ENCODE measurements around the gene TMCO4. TPM values are rescaled to one million over a fixed set of nuclear protein-coding genes. Genes with fewer than 3 reads are reported as not detected.
"Not testable (repeated sequence)": the region's sequence is repeated elsewhere in the genome, so short reads cannot be mapped to it uniquely, and the experiment has no call there.

The TMCO4 gene
- total and polyA plus RNA-seq, 9 donors, result 1.7 to 3.7 (median 2.0) TPM

GRCh38 chr1:19643121-19643520 lies 156.6 kb downstream of the TMCO4 start:
- Histone ChIP-seq H3K9me3 (replicated peaks; ENCODE audit: control insufficient read depth, low read depth, low read length) (no peaks in the 10 kb centered on the region), H3K27me3 (ENCODE audit: control insufficient read depth, insufficient read depth, low read length) (peaks cover 14% of the 10 kb centered on the region), H3K27ac (ENCODE audit: low read length) (peak overlapping the region; percentile 67), H3K4me1 (ENCODE audit: control insufficient read depth, insufficient read depth, low read length) (peaks cover 32% of the 10 kb centered on the region), H3K4me3 (ENCODE audit: low read length) (no peak overlapping the region), H3K36me3 (ENCODE audit: control insufficient read depth, insufficient read depth, low read length) (no peaks in the 10 kb centered on the region)
- WGBS (ENCODE audit: insufficient coverage), result 53% methylated on average over 7 of the region's 7 CpGs
- DNase-seq, result no peak

GRCh38 chr1:19640363-19641316 lies 159.1 kb downstream of the TMCO4 start:
- Histone ChIP-seq H3K4me3 (ENCODE audit: low read length) (no peak overlapping the region), H3K27me3 (ENCODE audit: control insufficient read depth, insufficient read depth, low read length) (peaks cover 12% of the 10 kb centered on the region), H3K9me3 (replicated peaks; ENCODE audit: control insufficient read depth, low read depth, low read length) (no peaks in the 10 kb centered on the region), H3K4me1 (ENCODE audit: control insufficient read depth, insufficient read depth, low read length) (peaks cover 24% of the 10 kb centered on the region), H3K36me3 (ENCODE audit: control insufficient read depth, insufficient read depth, low read length) (no peaks in the 10 kb centered on the region), H3K27ac (ENCODE audit: low read length) (no peak overlapping the region)
- peak; percentile 54 for DNase-seq
- WGBS (ENCODE audit: insufficient coverage), result 12% methylated on average over 9 of the region's 14 CpGs

- H3K27ac ChIP-seq (ENCODE audit: low read length), result no peak overlapping the region
Observed at GRCh38 chr1:19639999-19640362, 159.7 kb downstream of the TMCO4 start.

GRCh38 chr1:19639228-19639627 lies 160.5 kb downstream of the TMCO4 start:
- 43% methylated on average over 5 of the region's 10 CpGs for WGBS (ENCODE audit: insufficient coverage)
- not testable (repeated sequence) for H3K4me3 ChIP-seq (ENCODE audit: low read length); H3K36me3 ChIP-seq (ENCODE audit: control insufficient read depth, insufficient read depth, low read length); DNase-seq; H3K27ac ChIP-seq (ENCODE audit: low read length); H3K9me3 ChIP-seq (replicated peaks; ENCODE audit: control insufficient read depth, low read depth, low read length); H3K27me3 ChIP-seq (ENCODE audit: control insufficient read depth, insufficient read depth, low read length)
- H3K4me1 ChIP-seq (ENCODE audit: control insufficient read depth, insufficient read depth, low read length), result peaks cover 16% of the 10 kb centered on the region

More at GRCh38 chr1:19639999-19640362, 159.7 kb downstream of the TMCO4 start:
- H3K27me3 ChIP-seq (ENCODE audit: control insufficient read depth, insufficient read depth, low read length), result peaks cover 10% of the 10 kb centered on the region
- H3K4me1 ChIP-seq (ENCODE audit: control insufficient read depth, insufficient read depth, low read length), result peaks cover 17% of the 10 kb centered on the region
- no peaks in the 10 kb centered on the region for H3K36me3 ChIP-seq (ENCODE audit: control insufficient read depth, insufficient read depth, low read length)
- WGBS (ENCODE audit: insufficient coverage), result 94% methylated on average over 3 of the region's 3 CpGs
- DNase-seq, result no peak
- H3K9me3 ChIP-seq (replicated peaks; ENCODE audit: control insufficient read depth, low read depth, low read length), result no peaks in the 10 kb centered on the region
- H3K4me3 ChIP-seq (ENCODE audit: low read length), result no peak overlapping the region

GRCh38 chr1:19637606-19638005 lies 162.1 kb downstream of the TMCO4 start:
- Histone ChIP-seq H3K4me1 (ENCODE audit: control insufficient read depth, insufficient read depth, low read length) (peaks cover 8% of the 10 kb centered on the region), H3K27ac (ENCODE audit: low read length) (no peak overlapping the region), H3K27me3 (ENCODE audit: control insufficient read depth, insufficient read depth, low read length) (no peaks in the 10 kb centered on the region), H3K9me3 (replicated peaks; ENCODE audit: control insufficient read depth, low read depth, low read length) (no peaks in the 10 kb centered on the region), H3K36me3 (ENCODE audit: control insufficient read depth, insufficient read depth, low read length) (no peaks in the 10 kb centered on the region), H3K4me3 (ENCODE audit: low read length) (no peak overlapping the region)
- DNase-seq, result no peak
- no CpG with 5 or more reads among the region's 10 CpGs for WGBS (ENCODE audit: insufficient coverage)

- WGBS (ENCODE audit: insufficient coverage), result no CpG with 5 or more reads among the region's 10 CpGs
- not testable (repeated sequence) for H3K27me3 ChIP-seq (ENCODE audit: control insufficient read depth, insufficient read depth, low read length); H3K4me1 ChIP-seq (ENCODE audit: control insufficient read depth, insufficient read depth, low read length)
Observed at GRCh38 chr1:19636749-19637148, 163.0 kb downstream of the TMCO4 start.

GRCh38 chr1:19636065-19636464 lies 163.7 kb downstream of the TMCO4 start:
- Histone ChIP-seq H3K27me3 (ENCODE audit: control insufficient read depth, insufficient read depth, low read length) (no peaks in the 10 kb centered on the region), H3K27ac (ENCODE audit: low read length) (no peak overlapping the region), H3K9me3 (replicated peaks; ENCODE audit: control insufficient read depth, low read depth, low read length) (no peaks in the 10 kb centered on the region), H3K4me1 (ENCODE audit: control insufficient read depth, insufficient read depth, low read length) (peaks cover 8% of the 10 kb centered on the region), H3K36me3 (ENCODE audit: control insufficient read depth, insufficient read depth, low read length) (no peaks in the 10 kb centered on the region), H3K4me3 (ENCODE audit: low read length) (no peak overlapping the region)
- DNase-seq, result no peak
- WGBS (ENCODE audit: insufficient coverage), result 100% methylated on average over 2 of the region's 5 CpGs

More at GRCh38 chr1:19636749-19637148, 163.0 kb downstream of the TMCO4 start:
- not testable (repeated sequence) for H3K9me3 ChIP-seq (replicated peaks; ENCODE audit: control insufficient read depth, low read depth, low read length); H3K27ac ChIP-seq (ENCODE audit: low read length); DNase-seq; H3K36me3 ChIP-seq (ENCODE audit: control insufficient read depth, insufficient read depth, low read length); H3K4me3 ChIP-seq (ENCODE audit: low read length)

GRCh38 chr1:19635646-19636045 lies 164.1 kb downstream of the TMCO4 start:
- H3K36me3 ChIP-seq (ENCODE audit: control insufficient read depth, insufficient read depth, low read length), result no peaks in the 10 kb centered on the region
- no peak overlapping the region for H3K4me3 ChIP-seq (ENCODE audit: low read length)
- H3K27me3 ChIP-seq (ENCODE audit: control insufficient read depth, insufficient read depth, low read length), result no peaks in the 10 kb centered on the region
- H3K27ac ChIP-seq (ENCODE audit: low read length), result no peak overlapping the region
- 76% methylated on average over 4 of the region's 4 CpGs for WGBS (ENCODE audit: insufficient coverage)
- no peaks in the 10 kb centered on the region for H3K9me3 ChIP-seq (replicated peaks; ENCODE audit: control insufficient read depth, low read depth, low read length)
- H3K4me1 ChIP-seq (ENCODE audit: control insufficient read depth, insufficient read depth, low read length), result peaks cover 5% of the 10 kb centered on the region
- DNase-seq, result no peak

- H3K4me1 ChIP-seq (ENCODE audit: control insufficient read depth, insufficient read depth, low read length); H3K27ac ChIP-seq (ENCODE audit: low read length); H3K4me3 ChIP-seq (ENCODE audit: low read length); DNase-seq; H3K36me3 ChIP-seq (ENCODE audit: control insufficient read depth, insufficient read depth, low read length); H3K27me3 ChIP-seq (ENCODE audit: control insufficient read depth, insufficient read depth, low read length); H3K9me3 ChIP-seq (replicated peaks; ENCODE audit: control insufficient read depth, low read depth, low read length): not testable (repeated sequence)
- 94% methylated on average over 4 of the region's 9 CpGs for WGBS (ENCODE audit: insufficient coverage)
Observed at GRCh38 chr1:19635064-19635463, 164.7 kb downstream of the TMCO4 start.

- DNase-seq, result no peak
- no peaks in the 10 kb centered on the region for H3K27me3 ChIP-seq (ENCODE audit: control insufficient read depth, insufficient read depth, low read length)
- WGBS (ENCODE audit: insufficient coverage), result no CpG with 5 or more reads among the region's 2 CpGs
- peaks cover 8% of the 10 kb centered on the region for H3K36me3 ChIP-seq (ENCODE audit: control insufficient read depth, insufficient read depth, low read length)
- H3K9me3 ChIP-seq (replicated peaks; ENCODE audit: control insufficient read depth, low read depth, low read length), result no peaks in the 10 kb centered on the region
- no peaks in the 10 kb centered on the region for H3K4me1 ChIP-seq (ENCODE audit: control insufficient read depth, insufficient read depth, low read length)
- H3K27ac ChIP-seq (ENCODE audit: low read length), result no peak overlapping the region
- no peak overlapping the region for H3K4me3 ChIP-seq (ENCODE audit: low read length)
Observed at GRCh38 chr1:19633106-19633505, 166.6 kb downstream of the TMCO4 start.

All from muscle of leg (tissue), 11 donors.